Lung (tissue), 12 donors: ENCODE measurements around the gene SLC35F5. TPM values are rescaled to one million over a fixed set of nuclear protein-coding genes. Genes with fewer than 3 reads are reported as not detected.
A peak's percentile ranks its signal among the peaks of the same experiment; 100 is the strongest.
"Not testable (repeated sequence)": the region's sequence is repeated elsewhere in the genome, so short reads cannot be mapped to it uniquely, and the experiment has no call there.

ENCODE experiments used
- ATAC-seq: fragments of 200-7000 bp; cut with Tn5 transposase; one replicate; pipeline ENCODE4 v1.9.1; 2020; ENCODE audit warnings: moderate number of reproducible peaks; ENCODE audit not compliant: insufficient read depth, low FRiP score
- DNase-seq, 3 donors: peaks; one replicate each; pipeline ENCODE4 v3.0.0-alpha.2; 2013 to 2017
- H3K27ac ChIP-seq, 2 donors: one replicate each; pipeline ENCODE4 v1.5.1; 2013; ENCODE audit warnings: mild to moderate bottlenecking in 2 of 2, moderate library complexity in 2 of 2, control low read depth in 1 of 2, inconsistent platforms in 1 of 2, low read depth in 1 of 2, low read length in 1 of 2
- H3K27me3 ChIP-seq, 3 donors: one replicate each; pipeline ENCODE4 v1.5.1; 2013; ENCODE audit warnings: low read length in 2 of 3; ENCODE audit not compliant: control insufficient read depth in 3 of 3, insufficient read depth in 3 of 3
- H3K36me3 ChIP-seq, 4 donors: one replicate each; pipeline ENCODE4 v1.5.1; 2013; ENCODE audit warnings: low read length in 4 of 4, mild to moderate bottlenecking in 1 of 4, moderate library complexity in 1 of 4; ENCODE audit not compliant: control insufficient read depth in 4 of 4, insufficient read depth in 4 of 4
- H3K4me1 ChIP-seq, 5 donors: one replicate each; pipeline ENCODE4 v1.5.1; 2013; ENCODE audit warnings: low read length in 5 of 5, mild to moderate bottlenecking in 2 of 5, moderate library complexity in 1 of 5; ENCODE audit not compliant: control insufficient read depth in 5 of 5, insufficient read depth in 5 of 5
- H3K4me3 ChIP-seq: one replicate; pipeline ENCODE4 v1.5.1; 2013; ENCODE audit warnings: mild to moderate bottlenecking, control low read depth, moderate library complexity
- H3K9ac ChIP-seq, 2 donors: one replicate each; pipeline ENCODE4 v1.5.1; 2013; ENCODE audit warnings: low read length in 2 of 2, control low read depth in 1 of 2; ENCODE audit not compliant: insufficient read depth in 1 of 2
- H3K9me3 ChIP-seq, 4 donors: one replicate each; pipeline ENCODE4 v1.5.1; 2013; ENCODE audit warnings: low read length in 3 of 4, mild to moderate bottlenecking in 1 of 4, moderate library complexity in 1 of 4; ENCODE audit not compliant: control insufficient read depth in 4 of 4, insufficient read depth in 3 of 4
- CTCF ChIP-seq: IDR thresholded peaks from 2 replicates; pipeline ENCODE4 v1.5.1; 2012; ENCODE audit warnings: mild to moderate bottlenecking; ENCODE audit errors: control extremely low read depth, extremely low read depth
- WGBS, 2 donors: extraction: QIAGEN DNeasy Blood & Tissue Kit; methylation state at CpG; one replicate each; pipeline ENCODE4 v1.1.7; 2013; 5-methylcytosine and 5-hydroxymethylcytosine counted together
- polyA plus RNA-seq, 2 donors: library from polyadenylated mRNA; stranded (reverse); fragments of 200-250 nt; gene quantifications; one replicate each; pipeline ENCODE4 v1.2.1, GENCODE V29; 2013
- total RNA-seq, 2 donors: library from RNA; depleted of rRNA in 1 of 2; stranded (reverse); fragments of >200 nt in 1 of 2; gene quantifications; one replicate each; pipeline ENCODE4 v1.2.1, GENCODE V29; 2014 to 2021
- donor health status: control.
- donor health status: control.
- donor health status: Bipolar disorder and iron deficiency.
- donor health status: healthy.
- donor health status: DM: yes; HTN: yes; CAD: no.

The SLC35F5 gene
- total and polyA plus RNA-seq, 4 donors, result 17.8 to 216 (median 37.9) TPM

- H3K9me3 ChIP-seq, result no peaks in the 10 kb centered on the region
- H3K27ac ChIP-seq, result no peak overlapping the region
- H3K9ac ChIP-seq, result no peak overlapping the region
- DNase-seq (peak in 2 of 3 donors; percentile 57 to 77), ATAC-seq (no peak)
- no peaks in the 10 kb centered on the region for H3K27me3 ChIP-seq
- peaks cover 0 to 30% (median 5%) of the 10 kb centered on the region in 5 donors for H3K4me1 ChIP-seq
- H3K36me3 ChIP-seq, result no peaks in the 10 kb centered on the region
- 29 to 56% methylated on average over 17 of the region's 17 CpGs for WGBS, 2 donors
- H3K4me3 ChIP-seq, result no peak overlapping the region
- TF ChIP-seq CTCF, result peak; percentile 40
Measured at GRCh38 chr2:113700186-113700841, 56.1 kb downstream of the SLC35F5 start.

GRCh38 chr2:113698892-113699447 lies 57.5 kb downstream of the SLC35F5 start:
- DNase-seq (no peak), ATAC-seq (no peak)
- no peak for TF ChIP-seq CTCF
- peaks cover 0 to 28% (median 5%) of the 10 kb centered on the region in 5 donors for H3K4me1 ChIP-seq
- H3K4me3 ChIP-seq, result no peak overlapping the region
- H3K9ac ChIP-seq, result no peak overlapping the region
- no peak overlapping the region for H3K27ac ChIP-seq
- WGBS, 2 donors, result 92 to 96% methylated on average over 5 of the region's 5 CpGs
- H3K36me3 ChIP-seq, result no peaks in the 10 kb centered on the region
- H3K9me3 ChIP-seq, result no peaks in the 10 kb centered on the region
- H3K27me3 ChIP-seq, result no peaks in the 10 kb centered on the region

- not testable (repeated sequence) for H3K27me3 ChIP-seq, H3K27ac ChIP-seq, H3K4me3 ChIP-seq, H3K9me3 ChIP-seq, H3K36me3 ChIP-seq, H3K9ac ChIP-seq, DNase-seq, ATAC-seq
- 96% methylated on average over 2 of the region's 2 CpGs for WGBS, 2 donors
- peaks cover 0 to 21% (median 0%) of the 10 kb centered on the region in 5 donors for H3K4me1 ChIP-seq
Measured at GRCh38 chr2:113698251-113698650, 58.2 kb downstream of the SLC35F5 start.

- H3K4me1 ChIP-seq, result peaks cover 0 to 14% (median 0%) of the 10 kb centered on the region in 5 donors
- no peaks in the 10 kb centered on the region for H3K9me3 ChIP-seq
- H3K4me3 ChIP-seq, result no peak overlapping the region
- 95% methylated on average over 4 of the region's 4 CpGs for WGBS, 2 donors
- no peak overlapping the region for H3K27ac ChIP-seq
- ATAC-seq, result no peak
- no peak for TF ChIP-seq CTCF
- H3K27me3 ChIP-seq, result no peaks in the 10 kb centered on the region
- H3K36me3 ChIP-seq, result no peaks in the 10 kb centered on the region
- DNase-seq, result no peak
- no peak overlapping the region for H3K9ac ChIP-seq
Measured at GRCh38 chr2:113697516-113697915, 58.9 kb downstream of the SLC35F5 start.
